Neural progenitor cell (in vitro differentiated cells): ENCODE results near the gene CLIP2.

ENCODE experiments used
- EZH2 ChIP-seq: fragments of 200-600 bp; sonication (generic); IDR thresholded peaks from 2 replicates; pipeline ENCODE4 v1.6.1; 2017; ENCODE audit warnings: antibody characterized with exemption, mild to moderate bottlenecking, moderate library complexity
- TF ChIP-seq, protein P1 (sequence below): fragments of 200-600 bp; sonication (generic); IDR thresholded peaks from 2 replicates; pipeline ENCODE4 v1.5.1; 2017; ENCODE audit warnings: antibody characterized with exemption, mild to moderate bottlenecking

DNA sequence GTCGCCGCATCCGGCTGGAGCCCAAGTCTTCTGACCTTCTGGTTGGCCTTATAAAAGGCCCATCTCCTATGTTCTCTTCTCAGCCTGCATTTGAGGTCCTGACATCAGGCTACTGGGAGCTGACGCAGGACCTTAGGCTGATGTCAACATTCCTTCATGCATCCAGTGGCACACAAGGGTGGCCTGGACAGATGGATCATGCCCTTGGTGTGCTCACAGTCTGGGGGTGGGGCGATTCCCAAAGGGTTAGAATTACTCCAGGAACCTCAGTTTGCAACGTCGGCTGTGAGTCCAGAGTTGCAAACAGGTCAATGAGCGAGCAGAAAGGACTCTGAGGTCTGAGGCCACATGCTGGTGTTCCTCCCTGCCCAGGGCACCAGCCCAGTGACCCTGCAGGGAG lies 8.2 kb upstream of the CLIP2 start:
- TF ChIP-seq, protein P1, sequence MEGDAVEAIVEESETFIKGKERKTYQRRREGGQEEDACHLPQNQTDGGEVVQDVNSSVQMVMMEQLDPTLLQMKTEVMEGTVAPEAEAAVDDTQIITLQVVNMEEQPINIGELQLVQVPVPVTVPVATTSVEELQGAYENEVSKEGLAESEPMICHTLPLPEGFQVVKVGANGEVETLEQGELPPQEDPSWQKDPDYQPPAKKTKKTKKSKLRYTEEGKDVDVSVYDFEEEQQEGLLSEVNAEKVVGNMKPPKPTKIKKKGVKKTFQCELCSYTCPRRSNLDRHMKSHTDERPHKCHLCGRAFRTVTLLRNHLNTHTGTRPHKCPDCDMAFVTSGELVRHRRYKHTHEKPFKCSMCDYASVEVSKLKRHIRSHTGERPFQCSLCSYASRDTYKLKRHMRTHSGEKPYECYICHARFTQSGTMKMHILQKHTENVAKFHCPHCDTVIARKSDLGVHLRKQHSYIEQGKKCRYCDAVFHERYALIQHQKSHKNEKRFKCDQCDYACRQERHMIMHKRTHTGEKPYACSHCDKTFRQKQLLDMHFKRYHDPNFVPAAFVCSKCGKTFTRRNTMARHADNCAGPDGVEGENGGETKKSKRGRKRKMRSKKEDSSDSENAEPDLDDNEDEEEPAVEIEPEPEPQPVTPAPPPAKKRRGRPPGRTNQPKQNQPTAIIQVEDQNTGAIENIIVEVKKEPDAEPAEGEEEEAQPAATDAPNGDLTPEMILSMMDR = no peak
- no peak for TF ChIP-seq EZH2
